Keratinocyte (primary cell): ENCODE results near the gene PPM1H. TPM values are rescaled to one million over a fixed set of nuclear protein-coding genes. Genes with fewer than 3 reads are reported as not detected.
"Not testable (repeated sequence)": the region's sequence is repeated elsewhere in the genome, so short reads cannot be mapped to it uniquely, and the experiment has no call there.

Experiments used
- DNase-seq: peaks from one replicate; pipeline ENCODE4 v3.0.0-alpha.2; 2011; ENCODE audit warnings: low read depth, missing footprints, low spot score
- FAIRE-seq: peaks from 2 replicates; lab custom pipeline; 2011; peaks lifted over from hg19 to GRCh38; lab: Jason Lieb, UNC
- H2AFZ ChIP-seq: 2 replicates; pipeline ENCODE4 v1.6.0; 2012; ENCODE audit warnings: low read length, control low read depth, inconsistent platforms; ENCODE audit not compliant: control insufficient read depth
- H3K27ac ChIP-seq: 2 replicates; pipeline ENCODE4 v1.5.1; 2011; ENCODE audit warnings: low read length; ENCODE audit not compliant: control insufficient read depth, insufficient read depth
- H3K27me3 ChIP-seq: 3 replicates; pipeline ENCODE4 v1.6.0; 2011; ENCODE audit warnings: low read length; ENCODE audit not compliant: control insufficient read depth, insufficient read depth; ENCODE audit errors: extremely low read depth
- H3K36me3 ChIP-seq, 2 experiments: 2 replicates in 1 of 2; 3 replicates in 1 of 2; pipeline ENCODE4 v1.5.1; 2011; ENCODE audit warnings: low read length in 2 of 2, mild to moderate bottlenecking in 1 of 2; ENCODE audit not compliant: control insufficient read depth in 2 of 2, insufficient read depth in 2 of 2; ENCODE audit errors: extremely low read depth in 1 of 2
- H3K4me1 ChIP-seq: 3 replicates; pipeline ENCODE4 v1.5.1; 2011; ENCODE audit warnings: low read length; ENCODE audit not compliant: control insufficient read depth, insufficient read depth; ENCODE audit errors: extremely low read depth
- H3K4me2 ChIP-seq: 3 replicates; pipeline ENCODE4 v1.6.0; 2011; ENCODE audit warnings: low read depth, low read length; ENCODE audit not compliant: control insufficient read depth, insufficient read depth; ENCODE audit errors: extremely low read depth
- H3K4me3 ChIP-seq, 3 experiments: fragments of 200-600 bp in 1 of 3; sonication (generic) in 1 of 3; 2 replicates in 2 of 3; 3 replicates in 1 of 3; pipeline ENCODE4 v1.5.1; 2011 to 2016; ENCODE audit warnings: low read length in 3 of 3, mild to moderate bottlenecking in 3 of 3, control low read depth in 2 of 3, inconsistent platforms in 1 of 3, low read depth in 1 of 3, mixed read lengths in 1 of 3, mixed run types in 1 of 3, moderate library complexity in 1 of 3; ENCODE audit not compliant: control insufficient read depth in 2 of 3, insufficient read depth in 2 of 3; ENCODE audit errors: extremely low read depth in 1 of 3
- H3K79me2 ChIP-seq: 2 replicates; pipeline ENCODE4 v1.6.0; 2012; ENCODE audit warnings: low read length; ENCODE audit not compliant: control insufficient read depth, insufficient read depth
- H3K9ac ChIP-seq: 3 replicates; pipeline ENCODE4 v1.6.0; 2011; ENCODE audit warnings: low read length; ENCODE audit not compliant: control insufficient read depth, insufficient read depth; ENCODE audit errors: extremely low read depth
- H3K9me1 ChIP-seq: 3 replicates; pipeline ENCODE4 v1.6.0; 2011; ENCODE audit warnings: low read length; ENCODE audit not compliant: control insufficient read depth, insufficient read depth; ENCODE audit errors: extremely low read depth
- H3K9me3 ChIP-seq: 2 replicates; pipeline ENCODE4 v1.5.1; 2012; ENCODE audit warnings: low read depth, low read length; ENCODE audit not compliant: control insufficient read depth
- H4K20me1 ChIP-seq: 3 replicates; pipeline ENCODE4 v1.6.0; 2011; ENCODE audit warnings: low read length; ENCODE audit not compliant: control insufficient read depth, insufficient read depth; ENCODE audit errors: extremely low read depth
- CTCF ChIP-seq, 3 experiments: IDR thresholded peaks in 1 of 3; conservative IDR thresholded peaks in 1 of 3; optimal IDR thresholded peaks in 1 of 3; 2 replicates in 2 of 3; 3 replicates in 1 of 3; pipeline versions ENCODE3 to v1.5.1; 2011; ENCODE audit warnings: low read length in 3 of 3, mild to moderate bottlenecking in 3 of 3, moderate library complexity in 2 of 3, control low read depth in 1 of 3, inconsistent platforms in 1 of 3; ENCODE audit not compliant: insufficient read depth in 2 of 3; ENCODE audit errors: extremely low read depth in 1 of 3
- EZH2 ChIP-seq: IDR thresholded peaks from one replicate; pipeline ENCODE4 v1.6.1; 2012; ENCODE audit warnings: inconsistent platforms, mild to moderate bottlenecking, low read length, moderate library complexity
- dilution Hi-C: fragments of 300-500 bp; cut with MboI; formaldehyde crosslinking; loops from one replicate; pipeline ENCODE4 v1.7.0; 2020; ENCODE audit warnings: low sequenced_read_pairs; ENCODE audit not compliant: extremely low pct_ligation_motif_present
- polyA plus RNA-seq, 5 experiments: library from polyadenylated mRNA; depleted of rRNA in 3 of 5; stranded (reverse) in 3 of 5; stranded (forward) in 1 of 5; unstranded in 1 of 5; fragments of >200 nt; gene quantifications; 1 replicate in 1 of 5; 2 replicates in 3 of 5; 3 replicates in 1 of 5; pipeline versions ENCODE4 v1.2.1 to v1.2.3, GENCODE V29; 2011 to 2012; ENCODE audit warnings: missing spikeins in 2 of 5, low read depth in 1 of 5, low replicate concordance in 1 of 5

Gene PPM1H
- polyA plus RNA-seq, 1 donor (not counting 4 experiments of a cell fraction or from before 2014, with no cell fraction given) = 0.09 TPM

GRCh38 chr12:62670986-62671720 is 263.8 kb downstream of the PPM1H start:
- Histone ChIP-seq H4K20me1 (no peaks in the 10 kb centered on the region), H2AFZ (peak overlapping the region; percentile 73), H3K4me3 (peak overlapping the region in 2 of 3 experiments; percentile 2 to 19)

DNA sequence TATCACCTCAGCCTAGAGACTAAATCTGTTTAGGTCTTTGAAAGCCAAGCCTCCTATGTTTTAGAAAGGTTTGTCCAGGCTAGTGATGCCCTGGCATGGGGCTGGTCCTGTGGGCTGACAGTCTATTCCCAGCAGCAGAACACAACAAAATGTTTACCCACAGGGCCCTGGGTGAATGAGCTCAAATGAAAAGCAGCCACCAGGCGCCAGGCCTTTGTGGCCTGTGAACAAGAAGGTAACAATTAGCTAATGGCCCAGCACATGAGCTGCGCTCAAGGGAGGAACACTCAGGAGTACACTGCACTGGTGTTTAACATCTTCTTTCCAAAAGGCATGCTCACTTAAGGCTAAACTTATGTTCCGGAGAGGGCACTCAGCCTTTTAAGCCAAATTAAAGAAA is 266.2 kb downstream of the PPM1H start:
- TF ChIP-seq EZH2 (no peak), CTCF (optimal IDR thresholded peaks at IDR 0.05 in 1 of 3, IDR thresholded peaks at IDR 0.05 in 1 of 3, conservative IDR thresholded peaks at IDR 0.05 in 1 of 3; ENCODE audit: extremely low read depth in 1 of 3, insufficient read depth in 2 of 3, low read length in 3 of 3) (no peak)
- no peaks in the 10 kb centered on the region for H3K36me3 ChIP-seq
- no peak for FAIRE-seq
- peaks cover 12% of the 10 kb centered on the region for H3K4me1 ChIP-seq
- no peak overlapping the region for H3K27ac ChIP-seq
- no peak overlapping the region for H2AFZ ChIP-seq
- dilution Hi-C loops = no loop called here
- no peaks in the 10 kb centered on the region for H3K9me1 ChIP-seq
- H3K9ac ChIP-seq = no peak overlapping the region
- no peaks in the 10 kb centered on the region for H3K27me3 ChIP-seq
- H4K20me1 ChIP-seq = no peaks in the 10 kb centered on the region
- no peaks in the 10 kb centered on the region for H3K79me2 ChIP-seq
- no peak overlapping the region for H3K4me3 ChIP-seq
- H3K9me3 ChIP-seq = no peaks in the 10 kb centered on the region
- DNase-seq = no peak
- no peak overlapping the region for H3K4me2 ChIP-seq

More at GRCh38 chr12:62670986-62671720, 263.8 kb downstream of the PPM1H start:
- peak overlapping the region; percentile 52 for H3K4me2 ChIP-seq
- no peaks in the 10 kb centered on the region for H3K9me1 ChIP-seq
- FAIRE-seq (peak; percentile 5), DNase-seq (peak; percentile 41)
- H3K9me3 ChIP-seq = no peaks in the 10 kb centered on the region
- no peaks in the 10 kb centered on the region for H3K79me2 ChIP-seq
- H3K4me1 ChIP-seq = peaks cover 12% of the 10 kb centered on the region
- H3K27ac ChIP-seq = no peak overlapping the region
- no peaks in the 10 kb centered on the region for H3K36me3 ChIP-seq
- no peak for TF ChIP-seq CTCF (optimal IDR thresholded peaks at IDR 0.05 in 1 of 3, IDR thresholded peaks at IDR 0.05 in 1 of 3, conservative IDR thresholded peaks at IDR 0.05 in 1 of 3; ENCODE audit: extremely low read depth in 1 of 3, insufficient read depth in 2 of 3, low read length in 3 of 3)
- H3K27me3 ChIP-seq = no peaks in the 10 kb centered on the region
- H3K9ac ChIP-seq = no peak overlapping the region
- dilution Hi-C loops = no loop called here

- FAIRE-seq, H3K27ac ChIP-seq, H3K79me2 ChIP-seq, H3K9ac ChIP-seq, H3K9me3 ChIP-seq, H3K4me2 ChIP-seq, H4K20me1 ChIP-seq, H3K27me3 ChIP-seq, H3K4me1 ChIP-seq, H3K9me1 ChIP-seq, H3K36me3 ChIP-seq, H2AFZ ChIP-seq, dilution Hi-C loops, DNase-seq, H3K4me3 ChIP-seq: not testable (repeated sequence)
Observed at GRCh38 chr12:62664951-62665350, 270.0 kb downstream of the PPM1H start.
